Bronchial epithelial cell (primary cell): Measurements from ENCODE around the gene GFPT1. TPM values are rescaled to one million over a fixed set of nuclear protein-coding genes. Genes with fewer than 3 reads are reported as not detected.

Source experiments
- DNase-seq: peaks from one replicate; pipeline ENCODE4 v3.0.0-alpha.2; 2010; ENCODE audit warnings: low read depth
- FAIRE-seq: peaks from 2 replicates; lab custom pipeline; 2011; peaks lifted over from hg19 to GRCh38; lab: Jason Lieb, UNC
- H3K27me3 ChIP-seq: 2 replicates; pipeline ENCODE4 v1.5.1; 2011; ENCODE audit warnings: low read length; ENCODE audit not compliant: control insufficient read depth, insufficient read depth
- H3K36me3 ChIP-seq: 2 replicates; pipeline ENCODE4 v1.5.1; 2011; ENCODE audit warnings: low read length; ENCODE audit not compliant: control insufficient read depth, insufficient read depth
- H3K4me3 ChIP-seq: 2 replicates; pipeline ENCODE4 v1.5.1; 2011; ENCODE audit warnings: mild to moderate bottlenecking, low read depth, low read length, control low read depth
- CTCF ChIP-seq: IDR thresholded peaks from 2 replicates; pipeline ENCODE4 v1.5.1; 2011; ENCODE audit warnings: mild to moderate bottlenecking, moderate library complexity, low read length, control low read depth, inconsistent platforms; ENCODE audit not compliant: insufficient read depth, severe bottlenecking
- total RNA-seq: library from RNA; depleted of rRNA; stranded (reverse); fragments of >200 nt; gene quantifications from 2 replicates; pipeline ENCODE4 v1.2.1, GENCODE V29; 2014

Gene GFPT1
- total RNA-seq, 1 donor from 2014 or later: 101 TPM

GRCh38 chr2:69383176-69383812 lies 3.7 kb downstream of the GFPT1 start:
- FAIRE-seq (no peak), DNase-seq (no peak)
- Histone ChIP-seq H3K27me3 (no peaks in the 10 kb centered on the region), H3K4me3 (no peak overlapping the region), H3K36me3 (no peaks in the 10 kb centered on the region)
- TF ChIP-seq CTCF: no peak

DNA sequence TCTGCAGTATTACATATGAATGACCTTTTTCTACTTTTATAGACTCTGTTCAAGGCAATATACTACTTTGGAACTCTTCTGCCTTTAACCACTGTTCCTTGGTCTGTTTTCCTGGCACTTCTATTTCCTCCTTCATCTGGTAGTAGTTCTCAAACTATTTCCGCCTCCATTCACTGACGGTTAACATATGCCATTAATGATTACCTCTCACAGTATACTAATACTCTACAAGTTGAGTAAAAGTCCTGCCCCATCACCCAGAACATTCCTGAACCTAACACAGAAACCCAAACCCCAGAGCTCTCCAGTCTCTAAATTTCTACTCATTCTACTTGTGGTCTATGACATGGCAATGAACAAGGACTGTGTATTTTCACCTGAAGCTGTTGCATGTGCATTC lies 4.5 kb downstream of the GFPT1 start:
- FAIRE-seq: no peak

GRCh38 chr2:69381337-69381737 lies 5.7 kb downstream of the GFPT1 start:
- H3K4me3 ChIP-seq: no peak overlapping the region
- no peaks in the 10 kb centered on the region for H3K27me3 ChIP-seq
- DNase-seq: no peak
- H3K36me3 ChIP-seq: peaks cover 2% of the 10 kb centered on the region
- no peak for TF ChIP-seq CTCF
- no peak for FAIRE-seq

More for the DNA sequence above, 4.5 kb downstream of the GFPT1 start:
- no peak for DNase-seq
- H3K27me3 ChIP-seq: no peaks in the 10 kb centered on the region
- peaks cover under 1% of the 10 kb centered on the region for H3K36me3 ChIP-seq
- TF ChIP-seq CTCF: no peak
- H3K4me3 ChIP-seq: no peak overlapping the region

DNA sequence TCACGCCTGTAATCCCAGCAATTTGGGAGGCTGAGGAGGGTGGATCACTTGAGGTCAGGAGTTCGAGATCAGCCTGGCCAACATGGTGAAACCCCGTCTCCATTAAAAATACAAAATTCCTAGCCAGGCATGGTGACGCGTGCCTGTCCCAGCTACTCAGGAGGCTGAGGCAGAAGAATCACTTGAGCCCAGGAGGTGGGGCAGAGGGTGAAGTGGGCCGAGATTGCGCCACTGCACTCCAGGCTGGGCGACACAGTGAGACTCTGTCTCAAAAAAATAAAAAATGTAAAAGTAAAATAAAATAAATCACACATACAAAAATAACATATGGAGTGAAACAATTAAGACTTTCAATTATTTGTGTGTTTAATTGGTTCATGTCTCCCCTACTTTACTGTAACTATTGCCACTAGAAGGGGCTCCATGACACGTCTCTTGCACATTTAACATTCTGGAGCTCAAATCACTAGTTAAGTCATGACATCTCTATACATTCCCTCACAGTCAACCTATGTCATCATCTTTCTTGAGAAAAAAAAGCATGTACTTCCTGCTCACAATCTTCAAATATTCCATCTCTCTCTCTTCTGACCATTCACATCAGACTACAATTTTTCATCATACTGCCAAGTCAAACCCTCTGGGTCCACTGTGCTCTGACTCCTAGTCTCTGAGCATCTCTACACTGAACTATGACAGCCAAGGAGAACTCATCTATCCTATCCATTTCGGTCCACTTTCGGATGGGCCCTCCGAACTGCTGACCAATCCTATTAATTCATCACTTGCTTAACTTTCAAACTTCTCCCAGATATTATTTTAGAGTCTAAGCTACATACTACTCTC lies 6.7 kb downstream of the GFPT1 start:
- FAIRE-seq (no peak), DNase-seq (no peak)
- Histone ChIP-seq H3K4me3 (no peak overlapping the region), H3K27me3 (no peaks in the 10 kb centered on the region), H3K36me3 (peaks cover 2% of the 10 kb centered on the region)
- TF ChIP-seq CTCF: no peak

GRCh38 chr2:69376403-69376802 lies 10.6 kb downstream of the GFPT1 start:
- DNase-seq (no peak), FAIRE-seq (no peak)
- no peak overlapping the region for H3K4me3 ChIP-seq
- H3K27me3 ChIP-seq: no peaks in the 10 kb centered on the region
- peaks cover 8% of the 10 kb centered on the region for H3K36me3 ChIP-seq
- no peak for TF ChIP-seq CTCF
